NOMO-1 treated with dmso at 0.1 percent for 144 hours (cell line): Measurements from ENCODE around the gene PFDN5.
"Not testable (repeated sequence)": the region's sequence is repeated elsewhere in the genome, so short reads cannot be mapped to it uniquely, and the experiment has no call there.

Experiments used
- DNase-seq: peaks from one replicate; lab custom pipeline; 2025; ENCODE audit not compliant: unreplicated experiment; lab: John Stamatoyannopoulos, UW

Gene PFDN5

GRCh38 chr12:53286448-53286847, 8.9 kb upstream of the PFDN5 start:
- DNase-seq, result no peak

GRCh38 chr12:53287741-53288216, 7.6 kb upstream of the PFDN5 start:
- no peak for DNase-seq

GRCh38 chr12:53288322-53288721, 7.0 kb upstream of the PFDN5 start:
- no peak for DNase-seq

GRCh38 chr12:53289891-53290290, 5.5 kb upstream of the PFDN5 start:
- no peak for DNase-seq

- no peak for DNase-seq
These were observed 4.7 kb upstream of the PFDN5 start for GRCh38 chr12:53290661-53291060.

GRCh38 chr12:53292426-53292825, 2.9 kb upstream of the PFDN5 start:
- no peak for DNase-seq

GRCh38 chr12:53295891-53296219, 513 bp downstream of the PFDN5 start:
- DNase-seq, result no peak

- DNase-seq, result not testable (repeated sequence)
These were observed 1.8 kb downstream of the PFDN5 start for GRCh38 chr12:53297106-53297505.

- peak; percentile 53 for DNase-seq
These were observed 2.8 kb downstream of the PFDN5 start for GRCh38 chr12:53298164-53298563.

DNA sequence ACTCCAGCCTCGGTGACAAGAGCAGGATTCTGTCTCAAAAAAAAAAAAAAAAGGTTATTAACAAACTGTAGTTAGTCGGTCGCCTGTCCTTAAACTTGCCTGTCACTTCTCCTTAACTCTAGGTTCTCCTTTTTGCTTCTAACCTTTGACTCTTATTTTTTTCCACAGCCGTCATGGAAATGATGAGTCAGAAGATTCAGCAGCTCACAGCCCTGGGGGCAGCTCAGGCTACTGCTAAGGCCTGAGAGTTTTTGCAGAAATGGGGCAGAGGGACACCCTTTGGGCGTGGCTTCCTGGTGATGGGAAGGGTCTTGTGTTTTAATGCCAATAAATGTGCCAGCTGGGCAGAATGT, 3.7 kb downstream of the PFDN5 start:
- peak; percentile 97 for DNase-seq

GRCh38 chr12:53299454-53300180, 4.3 kb downstream of the PFDN5 start, which contains the start of gene MYG1:
MYG1 (plus strand) TSS chr12:53299695; CDS start chr12:53299738, 43 bp downstream.
- DNase-seq, result peak; percentile 76

DNA sequence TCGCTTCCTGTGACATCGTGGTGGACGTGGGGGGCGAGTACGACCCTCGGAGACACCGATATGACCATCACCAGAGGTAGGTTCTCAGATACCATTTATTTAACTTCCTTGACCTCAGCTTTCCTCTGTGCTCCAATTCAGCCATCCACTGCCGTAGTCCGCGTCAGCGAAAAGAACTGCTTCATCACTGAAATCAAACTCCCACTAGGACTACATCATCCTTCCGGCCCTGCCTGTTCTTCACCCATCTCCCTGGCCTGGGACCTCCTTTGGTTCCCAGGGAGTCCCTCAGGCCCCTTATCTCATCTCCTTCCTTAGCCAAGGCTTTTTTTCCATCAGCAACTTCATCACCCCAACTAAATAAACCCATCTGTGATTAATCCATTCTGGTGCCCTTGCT, 4.8 kb downstream of the PFDN5 start:
- no peak for DNase-seq

- DNase-seq, result no peak
These were observed 7.6 kb downstream of the PFDN5 start for GRCh38 chr12:53302903-53303302.

GRCh38 chr12:53306826-53307225, 11.5 kb downstream of the PFDN5 start:
- DNase-seq, result no peak

DNA sequence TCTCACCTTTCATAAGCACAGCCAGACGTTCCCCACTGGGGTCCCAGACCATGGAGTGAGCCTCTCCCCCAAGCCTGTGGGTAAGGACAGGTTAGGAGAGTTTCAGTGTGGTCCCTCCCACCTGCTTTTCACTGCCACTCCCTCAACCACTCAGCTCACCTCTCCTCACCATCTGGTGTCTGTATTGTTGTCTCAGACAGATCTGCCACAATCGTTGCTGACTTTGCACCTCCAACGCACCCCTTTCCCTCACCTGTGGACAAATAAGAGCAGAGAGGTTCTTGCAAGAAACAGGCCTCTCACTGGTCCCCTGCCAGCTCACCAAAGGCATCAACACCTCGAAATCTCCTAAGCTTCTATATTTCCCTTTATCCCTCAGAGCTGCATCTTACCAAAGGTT, 12.9 kb downstream of the PFDN5 start:
- DNase-seq, result no peak

GRCh38 chr12:53313996-53314395, 18.7 kb downstream of the PFDN5 start:
- no peak for DNase-seq

- no peak for DNase-seq
These were observed 25.2 kb downstream of the PFDN5 start for GRCh38 chr12:53320352-53321195.

GRCh38 chr12:53324113-53324778, 28.9 kb downstream of the PFDN5 start:
- peak; percentile 58 for DNase-seq

DNA sequence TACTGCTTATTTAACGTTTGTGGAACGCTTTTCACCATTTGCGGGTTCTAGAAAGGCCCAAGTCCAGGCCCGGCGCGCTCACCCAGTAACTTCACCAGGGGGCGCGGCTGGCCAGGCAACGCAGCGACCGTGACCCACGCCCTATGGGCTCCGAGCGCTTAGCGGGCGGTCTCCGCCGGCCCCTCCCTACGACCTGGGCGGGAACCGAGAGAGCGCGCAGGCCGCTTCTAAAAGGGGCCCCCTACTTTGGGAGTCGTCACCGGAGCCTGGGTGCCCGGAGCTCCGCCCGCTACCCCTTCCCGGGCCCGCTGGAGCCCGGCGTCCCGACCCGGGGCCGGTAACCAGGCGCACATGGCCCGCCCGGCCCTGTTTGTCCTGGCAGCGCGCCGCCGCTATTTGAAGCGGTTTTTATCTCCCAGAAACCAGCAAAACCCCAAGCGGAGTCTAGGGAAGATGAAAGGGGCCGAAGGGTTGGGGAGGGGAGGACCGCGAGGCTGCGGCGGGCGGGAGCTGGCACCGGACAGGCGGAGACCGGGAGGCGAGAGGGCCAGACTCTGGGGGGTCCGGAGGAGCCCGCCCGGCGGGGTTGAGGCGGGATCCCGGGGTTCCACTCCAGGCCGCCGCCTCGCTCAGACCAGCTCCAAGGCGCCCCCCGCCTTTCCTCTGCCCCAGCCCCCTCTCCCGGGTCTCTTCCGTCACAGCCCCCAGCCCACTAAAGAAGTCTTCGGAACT, 29.6 kb downstream of the PFDN5 start:
- DNase-seq, result peak; percentile 89

GRCh38 chr12:53325511-53326061, 30.2 kb downstream of the PFDN5 start:
- no peak for DNase-seq
